Measurements from ENCODE around the gene NEURL1. TPM values are rescaled to one million over a fixed set of nuclear protein-coding genes. Genes with fewer than 3 reads are reported as not detected.

NEURL1 gene
- total RNA-seq, 2 donors from 2014 or later: 0.37 to 0.38 TPM

DNA sequence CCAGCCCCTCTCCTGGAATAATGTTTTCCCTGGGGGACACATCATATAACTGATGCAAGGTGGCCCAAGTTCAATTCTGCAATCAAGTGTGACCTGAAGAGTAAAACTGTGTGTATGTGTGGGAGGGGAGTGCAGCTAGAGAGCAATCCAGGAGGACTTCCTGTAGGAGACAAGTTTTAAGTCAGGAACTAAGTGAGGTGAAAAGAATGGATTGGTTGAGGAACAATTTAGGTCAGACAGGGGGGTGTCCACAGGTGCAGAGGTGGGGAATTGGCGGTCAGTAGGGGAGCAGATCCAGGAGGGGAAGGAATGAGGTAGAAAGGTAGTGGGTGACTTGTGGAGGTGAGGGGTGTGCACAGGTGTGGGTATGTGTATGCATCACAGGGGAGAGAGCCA is 82.6 kb downstream of the NEURL1 start:
- no peak overlapping the region for H3K27ac ChIP-seq (ENCODE audit: low read depth, low read length)
- H3K9me3 ChIP-seq (ENCODE audit: control insufficient read depth, low read length): no peaks in the 10 kb centered on the region
- TF ChIP-seq, protein P1, sequence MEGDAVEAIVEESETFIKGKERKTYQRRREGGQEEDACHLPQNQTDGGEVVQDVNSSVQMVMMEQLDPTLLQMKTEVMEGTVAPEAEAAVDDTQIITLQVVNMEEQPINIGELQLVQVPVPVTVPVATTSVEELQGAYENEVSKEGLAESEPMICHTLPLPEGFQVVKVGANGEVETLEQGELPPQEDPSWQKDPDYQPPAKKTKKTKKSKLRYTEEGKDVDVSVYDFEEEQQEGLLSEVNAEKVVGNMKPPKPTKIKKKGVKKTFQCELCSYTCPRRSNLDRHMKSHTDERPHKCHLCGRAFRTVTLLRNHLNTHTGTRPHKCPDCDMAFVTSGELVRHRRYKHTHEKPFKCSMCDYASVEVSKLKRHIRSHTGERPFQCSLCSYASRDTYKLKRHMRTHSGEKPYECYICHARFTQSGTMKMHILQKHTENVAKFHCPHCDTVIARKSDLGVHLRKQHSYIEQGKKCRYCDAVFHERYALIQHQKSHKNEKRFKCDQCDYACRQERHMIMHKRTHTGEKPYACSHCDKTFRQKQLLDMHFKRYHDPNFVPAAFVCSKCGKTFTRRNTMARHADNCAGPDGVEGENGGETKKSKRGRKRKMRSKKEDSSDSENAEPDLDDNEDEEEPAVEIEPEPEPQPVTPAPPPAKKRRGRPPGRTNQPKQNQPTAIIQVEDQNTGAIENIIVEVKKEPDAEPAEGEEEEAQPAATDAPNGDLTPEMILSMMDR (conservative IDR thresholded peaks at IDR 0.05): no peak
- H3K27me3 ChIP-seq (ENCODE audit: control insufficient read depth, insufficient read depth, low read length, poor library complexity, severe bottlenecking): no peaks in the 10 kb centered on the region
- Mint-ChIP-seq H3K4me3 (no peak overlapping the region), H3K36me3 (ENCODE audit: low read depth) (no peaks in the 10 kb centered on the region), H3K9me3 (no peaks in the 10 kb centered on the region), H3K27me3 (ENCODE audit: insufficient read depth) (peaks cover 4% of the 10 kb centered on the region), H3K27ac (no peak overlapping the region), H3K4me1 (peaks cover 20% of the 10 kb centered on the region)
- no peak for DNase-seq
- peaks cover 4% of the 10 kb centered on the region for H3K4me1 ChIP-seq (ENCODE audit: control insufficient read depth, insufficient read depth, low read length)
- H3K36me3 ChIP-seq (ENCODE audit: control insufficient read depth, insufficient read depth, low read length): no peaks in the 10 kb centered on the region
- no peak overlapping the region for H3K9ac ChIP-seq (ENCODE audit: extremely low read depth, low read length, poor library complexity, severe bottlenecking)
- WGBS, 2 experiments (ENCODE audit: insufficient coverage in 1 of 2, insufficient read length in 1 of 2): 95 to 100% methylated on average over 1 of the region's 1 CpG
- no peak overlapping the region for H3K4me3 ChIP-seq (ENCODE audit: low read length)

DNA sequence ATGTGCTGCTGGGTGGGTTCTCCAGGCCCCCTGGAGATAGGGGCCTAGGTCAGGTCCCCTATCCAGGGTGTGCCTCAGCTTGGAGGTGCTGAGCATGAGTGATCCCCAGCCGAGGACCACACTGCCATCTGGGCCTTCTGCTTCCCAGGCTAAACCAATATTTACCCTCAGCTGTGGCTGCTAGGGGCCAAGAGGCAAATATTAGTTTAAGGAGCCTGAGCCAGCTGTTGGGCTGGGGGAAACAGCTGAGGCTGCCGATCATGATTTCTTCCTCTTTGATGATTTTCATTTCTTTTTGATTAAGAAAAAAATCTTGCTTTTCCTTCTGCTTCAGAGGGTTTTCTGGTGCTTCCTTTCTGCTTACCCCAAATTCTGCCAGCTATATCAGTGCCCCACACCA is 83.4 kb downstream of the NEURL1 start:
- Mint-ChIP-seq H3K36me3 (ENCODE audit: low read depth) (no peaks in the 10 kb centered on the region), H3K27ac (no peak overlapping the region), H3K27me3 (ENCODE audit: insufficient read depth) (peaks cover 4% of the 10 kb centered on the region), H3K9me3 (no peaks in the 10 kb centered on the region), H3K4me3 (no peak overlapping the region), H3K4me1 (peaks cover 20% of the 10 kb centered on the region)
- no peaks in the 10 kb centered on the region for H3K36me3 ChIP-seq (ENCODE audit: control insufficient read depth, insufficient read depth, low read length)
- TF ChIP-seq, protein P1 (conservative IDR thresholded peaks at IDR 0.05): no peak
- WGBS, 2 experiments (ENCODE audit: insufficient coverage in 1 of 2, insufficient read length in 1 of 2): 75 to 92% methylated on average over 2 of the region's 2 CpGs
- no peak overlapping the region for H3K27ac ChIP-seq (ENCODE audit: low read depth, low read length)
- H3K4me1 ChIP-seq (ENCODE audit: control insufficient read depth, insufficient read depth, low read length): peaks cover 4% of the 10 kb centered on the region
- no peak overlapping the region for H3K4me3 ChIP-seq (ENCODE audit: low read length)
- no peak for DNase-seq
- H3K9me3 ChIP-seq (ENCODE audit: control insufficient read depth, low read length): no peaks in the 10 kb centered on the region
- no peak overlapping the region for H3K9ac ChIP-seq (ENCODE audit: extremely low read depth, low read length, poor library complexity, severe bottlenecking)
- H3K27me3 ChIP-seq (ENCODE audit: control insufficient read depth, insufficient read depth, low read length, poor library complexity, severe bottlenecking): no peaks in the 10 kb centered on the region

DNA sequence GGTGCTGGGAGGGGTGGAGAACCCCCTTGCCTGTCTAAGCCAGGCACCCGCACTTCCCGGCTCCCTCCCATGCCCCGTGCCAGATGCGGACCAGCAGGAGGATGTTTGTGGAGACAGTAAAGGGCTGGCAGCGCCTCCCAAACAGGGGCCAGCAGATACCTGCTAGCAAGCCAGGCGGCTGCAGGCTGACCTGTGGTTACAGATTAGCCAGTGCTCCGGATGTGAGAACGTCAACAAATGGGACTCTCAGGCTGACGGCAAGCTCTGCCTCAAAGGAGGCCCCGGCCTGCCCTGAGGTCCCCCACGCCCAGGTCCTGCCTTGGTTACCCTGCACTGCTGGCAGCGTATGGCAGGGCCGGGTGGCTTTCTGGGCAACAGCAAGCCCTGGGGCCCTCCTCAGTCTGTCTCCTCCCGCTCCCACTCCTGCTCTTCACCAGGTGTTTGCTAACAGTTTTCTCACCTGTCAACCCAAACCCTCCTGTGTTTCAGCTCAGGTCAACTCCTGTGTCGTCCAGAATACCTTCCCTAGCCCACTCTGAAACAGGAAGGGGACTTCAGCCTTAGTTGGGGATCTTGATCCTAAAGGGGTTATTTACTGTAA is 85.4 kb downstream of the NEURL1 start:
- Mint-ChIP-seq H3K27ac (no peak overlapping the region), H3K4me3 (no peak overlapping the region), H3K27me3 (ENCODE audit: insufficient read depth) (peaks cover 13% of the 10 kb centered on the region), H3K9me3 (no peaks in the 10 kb centered on the region), H3K36me3 (ENCODE audit: low read depth) (no peaks in the 10 kb centered on the region), H3K4me1 (peaks cover 22% of the 10 kb centered on the region)
- TF ChIP-seq, protein P1 (conservative IDR thresholded peaks at IDR 0.05): no peak
- H3K36me3 ChIP-seq (ENCODE audit: control insufficient read depth, insufficient read depth, low read length): no peaks in the 10 kb centered on the region
- H3K9me3 ChIP-seq (ENCODE audit: control insufficient read depth, low read length): no peaks in the 10 kb centered on the region
- H3K4me1 ChIP-seq (ENCODE audit: control insufficient read depth, insufficient read depth, low read length): peaks cover 4% of the 10 kb centered on the region
- no peak overlapping the region for H3K9ac ChIP-seq (ENCODE audit: extremely low read depth, low read length, poor library complexity, severe bottlenecking)
- H3K27ac ChIP-seq (ENCODE audit: low read depth, low read length): no peak overlapping the region
- H3K4me3 ChIP-seq (ENCODE audit: low read length): no peak overlapping the region
- H3K27me3 ChIP-seq (ENCODE audit: control insufficient read depth, insufficient read depth, low read length, poor library complexity, severe bottlenecking): no peaks in the 10 kb centered on the region
- 86 to 90% methylated on average over 13 to 15 of the region's 15 CpGs for WGBS, 2 experiments (ENCODE audit: insufficient coverage in 1 of 2, insufficient read length in 1 of 2)
- no peak for DNase-seq

Data from endodermal cell (in vitro differentiated cells).